ENCODE data around the gene PRMT7. TPM values are rescaled to one million over a fixed set of nuclear protein-coding genes. Genes with fewer than 3 reads are reported as not detected.

Gene PRMT7
- total RNA-seq, 1 donor from 2014 or later, result 67.3 TPM

DNA sequence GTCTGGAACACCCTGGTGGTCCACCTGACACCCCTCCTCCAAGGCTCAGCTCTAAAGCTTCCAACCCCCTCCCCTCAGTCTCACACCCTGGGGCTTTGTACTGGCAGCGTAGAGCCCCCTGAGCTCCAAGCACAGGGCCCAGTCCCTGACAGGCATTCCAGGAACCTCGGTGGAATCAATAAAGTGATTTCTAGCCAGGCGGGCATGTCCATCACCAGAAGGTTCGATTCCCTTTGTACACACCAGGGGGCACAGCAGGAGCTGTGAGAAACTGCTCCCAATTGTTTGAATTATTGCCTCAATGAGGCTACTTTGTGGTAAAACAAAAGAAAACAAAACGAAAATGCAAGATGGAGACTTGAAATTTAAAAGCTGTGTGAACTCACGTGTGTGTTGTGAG is 85.7 kb downstream of the PRMT7 start:
- DNase-seq, result peak; percentile 22

DNA sequence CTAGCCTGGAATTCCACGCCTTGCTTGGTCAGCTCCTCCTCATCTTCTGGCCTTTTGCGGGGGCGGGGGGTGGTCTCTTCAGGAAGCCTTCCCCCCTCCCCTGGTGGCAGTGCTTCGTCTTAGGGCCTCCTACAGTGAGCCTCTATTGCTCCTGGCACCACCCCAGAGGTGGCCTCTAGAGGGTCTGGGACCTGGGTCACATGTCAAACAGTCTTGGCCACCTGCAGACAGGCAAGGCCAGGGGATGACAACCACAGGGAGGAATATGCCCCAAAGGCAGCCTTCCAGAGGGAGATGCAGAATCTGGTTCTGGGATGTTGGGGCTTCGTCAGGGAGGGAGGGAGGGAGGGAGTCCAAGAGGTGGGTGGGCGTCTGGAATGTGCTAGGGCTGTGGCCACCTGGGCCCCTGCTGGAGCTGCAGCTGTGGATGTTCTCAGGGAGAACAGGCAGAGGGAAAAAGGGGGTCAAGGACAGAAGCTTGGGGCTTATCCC is 86.9 kb downstream of the PRMT7 start:
- DNase-seq, result peak; percentile 14

DNA sequence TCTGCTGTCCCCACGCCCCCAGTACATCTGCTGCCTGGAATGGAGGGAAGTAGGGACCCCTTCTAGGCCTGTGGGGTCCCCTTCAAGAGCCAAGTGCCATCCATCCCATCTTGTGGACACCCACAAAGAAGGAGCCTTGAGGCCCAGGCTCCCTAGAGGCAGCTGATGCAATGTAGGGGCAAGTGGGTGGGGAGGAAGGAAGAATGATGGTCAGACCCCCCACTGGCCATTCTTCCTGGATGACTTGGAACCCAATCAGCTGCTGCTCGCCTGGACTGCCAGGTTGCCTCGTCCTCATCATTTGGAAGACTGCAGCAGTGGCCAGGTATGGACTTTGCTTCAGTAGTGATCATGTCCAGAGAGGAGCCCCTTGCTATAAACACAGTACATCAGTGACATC is 88.6 kb downstream of the PRMT7 start:
- DNase-seq, result no peak

DNA sequence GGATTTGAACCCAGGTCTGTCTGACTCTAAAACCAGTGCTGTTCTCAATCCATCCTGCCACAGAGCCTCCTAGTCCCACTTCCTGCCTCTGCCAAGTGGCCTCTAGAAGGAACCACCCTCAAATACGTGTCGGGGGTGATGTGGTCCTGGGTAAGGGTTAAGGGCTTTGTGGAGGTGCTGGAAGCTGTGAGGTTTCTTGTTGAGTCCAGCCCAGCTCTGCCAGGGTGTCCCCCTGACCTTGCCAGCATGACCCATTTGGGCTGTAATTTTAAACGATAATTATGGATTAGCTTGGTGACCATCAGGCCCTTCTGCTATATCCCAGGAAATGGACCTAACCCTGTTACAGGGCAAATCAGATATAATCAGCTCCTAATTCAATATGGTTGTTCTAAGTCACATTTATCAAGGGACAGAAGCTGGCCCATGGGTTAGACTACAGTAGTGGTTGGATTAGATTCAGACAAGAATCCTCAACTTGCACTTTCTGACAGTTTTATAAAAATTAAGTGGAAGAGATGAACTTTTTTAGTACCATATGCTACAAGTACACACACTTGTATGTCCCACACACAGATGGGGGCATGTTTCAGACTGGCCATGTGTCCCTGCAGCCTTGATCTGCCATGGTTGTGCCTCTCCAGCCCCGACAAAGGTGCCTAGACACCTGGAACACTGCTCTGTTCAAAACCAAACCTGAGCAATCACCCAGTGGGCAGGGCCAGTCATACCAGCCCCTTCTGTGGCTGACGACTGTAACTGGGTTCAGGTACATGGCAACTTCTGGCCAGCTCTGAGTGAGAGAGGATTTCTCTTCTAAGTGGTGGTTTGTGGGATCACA is 89.5 kb downstream of the PRMT7 start:
- DNase-seq, result no peak

DNA sequence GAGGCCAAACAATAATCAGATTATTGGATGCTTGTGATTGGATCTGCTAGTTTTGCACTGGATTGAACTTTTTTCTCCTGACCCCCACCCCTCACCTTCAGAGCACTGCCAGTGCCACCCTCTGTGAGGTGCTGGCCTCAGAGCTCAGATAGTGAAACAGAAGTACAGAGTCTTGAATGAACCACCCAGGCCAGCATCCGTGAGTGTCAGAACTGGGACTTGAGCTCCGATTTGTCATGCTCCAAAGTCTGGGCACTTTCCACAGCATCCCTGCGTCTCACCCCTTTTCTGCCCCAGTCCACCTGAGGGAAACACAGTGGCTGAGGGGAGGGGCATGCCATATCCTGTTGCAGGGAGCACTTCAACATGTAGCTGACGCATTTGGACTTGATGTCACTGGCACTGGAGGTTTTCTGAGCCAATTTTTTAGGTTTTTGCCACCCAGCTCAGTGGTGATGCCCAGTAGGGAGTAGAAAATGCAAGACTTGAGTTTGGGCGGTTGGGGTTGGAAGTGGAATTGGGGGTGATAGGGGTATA is 90.2 kb downstream of the PRMT7 start:
- DNase-seq, result no peak

DNA sequence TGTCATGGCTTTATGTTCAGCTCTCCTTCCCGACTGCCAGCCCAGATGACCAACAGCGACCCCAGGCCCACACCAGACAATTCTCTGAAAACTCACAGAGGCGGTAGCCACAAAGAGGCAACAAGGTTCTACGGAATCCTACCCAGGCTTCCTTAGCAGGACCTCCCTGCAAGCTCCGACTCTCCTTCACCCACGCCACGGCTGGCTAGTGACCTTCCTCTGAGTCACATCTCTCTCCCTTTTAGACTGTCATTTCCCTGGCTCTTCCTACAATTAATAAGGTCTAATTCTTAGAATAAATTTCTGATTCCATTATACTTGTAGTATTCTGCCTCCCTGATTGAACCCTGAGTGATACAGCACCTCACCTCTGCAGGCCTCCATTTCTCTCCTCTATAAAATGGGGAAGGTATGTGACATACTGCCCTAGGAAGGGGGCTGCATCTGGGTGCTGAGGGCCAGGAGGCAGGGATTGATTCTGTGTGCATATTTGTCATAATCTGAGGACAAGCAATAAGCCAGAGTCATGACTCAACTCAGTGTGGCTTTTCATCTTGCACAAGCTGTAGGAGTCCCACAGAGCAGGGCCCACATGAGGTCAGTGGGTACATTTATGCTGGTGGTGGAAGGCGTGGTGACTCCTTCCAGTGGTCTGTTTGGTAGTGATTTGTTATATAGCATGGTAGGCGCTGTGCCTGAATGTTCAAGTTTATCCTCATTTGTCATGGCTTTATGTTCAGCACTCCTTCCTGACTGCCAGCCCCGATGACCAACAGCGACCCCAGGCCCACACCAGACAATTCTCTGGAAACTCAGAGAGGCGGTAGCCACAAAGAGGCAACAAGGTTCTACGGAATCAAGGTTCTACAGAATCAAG is 91.3 kb downstream of the PRMT7 start:
- DNase-seq, result no peak

DNA sequence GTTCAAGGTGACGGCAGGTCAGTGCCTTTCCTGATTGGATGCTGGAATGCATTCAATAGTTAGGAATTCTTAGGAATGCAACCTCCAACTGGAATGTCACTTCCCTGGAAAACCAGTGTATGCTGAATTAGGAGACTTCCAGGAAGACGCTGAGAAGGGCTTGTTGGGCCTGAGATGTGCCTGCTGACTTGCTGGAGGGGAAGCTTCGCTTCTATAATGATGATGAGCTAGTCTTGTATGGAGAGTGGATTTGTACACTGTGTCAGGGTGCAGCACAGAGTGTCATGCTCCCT is 91.9 kb downstream of the PRMT7 start:
- no peak for DNase-seq

DNA sequence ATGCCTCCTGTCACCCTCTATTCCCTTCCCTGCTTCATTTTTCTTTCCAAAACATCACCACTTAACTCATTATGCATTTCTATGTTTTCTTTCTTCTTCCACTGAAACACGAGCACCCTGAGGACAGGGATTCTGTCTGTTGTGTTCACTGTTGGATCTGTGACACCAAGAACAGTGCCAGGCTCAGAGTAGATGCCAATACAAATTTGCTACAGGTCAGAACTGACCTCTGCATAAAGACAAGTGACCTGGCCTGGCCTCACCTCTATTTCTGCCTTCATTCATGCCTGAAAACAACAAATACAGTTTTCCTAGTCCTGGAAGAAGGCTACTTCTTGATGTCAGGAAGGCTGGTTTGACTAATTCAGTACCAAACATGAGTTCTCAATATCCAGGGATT is 92.4 kb downstream of the PRMT7 start:
- no peak for DNase-seq

DNA sequence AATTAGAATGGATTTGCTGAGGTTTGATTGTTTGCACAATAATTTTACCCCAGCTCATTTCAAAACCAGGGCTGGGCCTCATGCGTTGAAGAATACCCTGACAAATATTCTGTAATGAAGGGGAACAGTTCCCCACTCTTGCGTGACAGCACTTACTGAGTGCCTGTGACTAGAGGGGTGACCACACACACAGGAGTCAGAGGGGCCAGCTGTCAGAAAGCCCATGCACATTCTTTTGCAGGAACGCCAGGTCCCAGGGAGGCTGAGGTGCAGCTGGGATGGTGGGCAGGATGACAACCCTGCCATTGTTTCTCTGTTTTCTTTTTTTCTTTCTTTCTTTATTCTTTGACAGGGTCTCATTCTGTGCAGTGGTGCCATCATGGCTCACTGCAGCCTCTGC is 92.9 kb downstream of the PRMT7 start:
- no peak for DNase-seq

DNA sequence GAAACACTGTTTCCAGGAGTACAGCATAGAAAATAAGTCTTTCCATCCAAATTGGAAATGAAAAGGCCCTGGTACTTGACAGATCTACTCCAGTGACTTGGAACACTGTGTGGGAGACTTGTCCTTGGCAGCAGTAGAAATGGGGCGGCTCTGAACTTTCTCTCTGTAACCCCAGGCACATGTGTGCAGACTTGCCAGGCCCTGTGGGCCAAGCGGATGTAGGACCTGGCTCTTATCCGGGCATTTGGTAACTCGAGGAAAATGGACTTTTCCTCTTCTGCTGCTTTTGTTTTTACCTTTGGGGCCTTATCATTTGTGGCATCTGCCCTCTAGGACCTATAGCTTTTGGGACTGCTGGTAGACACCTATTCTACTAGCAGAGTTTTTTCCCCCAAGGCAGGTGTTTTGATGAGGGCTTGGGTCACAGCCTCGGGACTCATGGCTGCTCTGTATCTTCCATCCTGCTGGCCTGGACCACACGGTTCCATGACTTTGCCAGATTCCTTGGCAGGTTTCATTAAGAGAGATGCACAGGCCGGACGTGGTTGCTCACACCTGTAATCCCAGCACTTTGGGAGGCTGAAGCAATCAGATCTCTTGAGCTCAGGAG is 94.0 kb downstream of the PRMT7 start:
- no peak for DNase-seq

DNA sequence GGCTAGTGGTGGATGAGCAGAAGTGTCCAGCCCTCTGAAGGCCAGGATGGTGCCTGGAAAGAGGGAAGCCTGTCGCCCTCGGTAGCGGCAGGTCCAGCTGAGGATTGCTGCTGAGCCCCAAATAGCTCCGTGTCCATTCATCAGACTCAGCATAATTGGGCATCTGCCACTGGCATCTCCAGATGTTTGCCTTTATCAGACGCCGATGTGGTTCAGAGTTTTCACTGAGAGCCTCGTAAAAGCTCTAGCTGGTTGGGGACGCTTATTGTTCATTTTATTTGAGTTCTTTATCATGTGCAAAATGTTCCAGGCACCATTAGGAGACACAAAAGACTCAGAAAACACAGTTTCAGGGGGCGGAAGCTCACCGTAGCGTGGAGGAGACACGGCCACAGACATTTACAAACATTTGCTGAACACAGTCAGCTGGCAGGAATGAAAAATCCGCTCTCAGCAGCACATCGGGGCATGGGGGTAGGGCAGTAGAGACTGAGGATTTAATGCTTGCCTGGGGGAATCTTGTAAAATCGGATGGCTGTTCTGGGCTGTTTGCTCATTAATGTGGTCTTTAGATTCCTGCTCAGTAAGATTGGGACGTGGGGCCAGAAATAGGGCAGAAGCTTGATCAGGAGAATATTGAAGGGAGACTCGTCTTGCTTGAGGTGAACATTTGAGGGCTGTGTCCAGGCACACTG is 95.8 kb downstream of the PRMT7 start:
- peak; percentile 62 for DNase-seq

Small RNAs within 50 kb of the gene (small RNA-seq; reads per million reads assigned to genes)
- gene RNU4-30P (ENCODE audit: low replicate concordance) (not detected), gene RNU6-1262P (ENCODE audit: low replicate concordance) (not detected)

Other genes with a start within 250 kb of the PRMT7 start
- gene NFATC3, start 225.6 kb upstream of the PRMT7 start, total RNA-seq, result 30.9 TPM
- gene ESRP2, start 74.9 kb upstream of the PRMT7 start, total RNA-seq, result 8.7 TPM
- 31.2 TPM for gene PLA2G15, start 65.6 kb upstream of the PRMT7 start, total RNA-seq
- gene SLC7A6, start 46.5 kb upstream of the PRMT7 start, total RNA-seq, result 10.8 TPM
- 12.9 TPM for gene SLC7A6OS, start 73 bp upstream of the PRMT7 start, total RNA-seq
- 2.5 TPM for gene SMPD3, start 137.5 kb downstream of the PRMT7 start, total RNA-seq
- 35.9 TPM for gene ZFP90, start 228.3 kb downstream of the PRMT7 start, total RNA-seq

Measured in tongue (tissue), 3 donors.